Measurements from ENCODE around the gene NKX1-2. TPM values are rescaled to one million over a fixed set of nuclear protein-coding genes. Genes with fewer than 3 reads are reported as not detected.

Gene NKX1-2
- total and polyA plus RNA-seq, 2 of the 4 experiments (the other 2 are of a cell fraction), result not detected

Other genes starting within 250 kb of the NKX1-2 start
- gene OAT, start 31.1 kb downstream of the NKX1-2 start, total RNA-seq (2012; rRNA removed), result 152 and 190 TPM in 2 replicates
- gene OAT, start 31.1 kb downstream of the NKX1-2 start, polyA plus RNA-seq (2012; rRNA removed), result 85.1 and 110 TPM in 2 replicates
- gene LHPP, start 11.8 kb upstream of the NKX1-2 start, total RNA-seq (2012; rRNA removed), result 2.2 and 2.7 TPM in 2 replicates
- 8.3 and 8.5 TPM in 2 replicates for gene LHPP, start 11.8 kb upstream of the NKX1-2 start, polyA plus RNA-seq (2012; rRNA removed)